MM.1S (cell line): ENCODE data around the gene PIN1.

Experiments
- DNase-seq: peaks from one replicate; pipeline ENCODE4 v3.0.0-alpha.2; 2015
- H2AFZ ChIP-seq: fragments of 300-600 bp; sonication (generic); 2 replicates; pipeline ENCODE4 v1.6.0; 2016; ENCODE audit warnings: antibody characterized with exemption, low read length
- H3F3A ChIP-seq: fragments of 300-600 bp; sonication (generic); 2 replicates; pipeline ENCODE4 v1.6.1; 2016; ENCODE audit warnings: mild to moderate bottlenecking, antibody characterized with exemption, low read length, moderate library complexity, mixed read lengths; ENCODE audit not compliant: insufficient read depth
- H3K27ac ChIP-seq: fragments of 300-600 bp; sonication (generic); 2 replicates; pipeline ENCODE4 v1.5.1; 2016; ENCODE audit warnings: mild to moderate bottlenecking, low read length
- H3K27me3 ChIP-seq: fragments of 300-600 bp; sonication (generic); replicated peaks from 2 replicates; pipeline ENCODE4 v1.6.0; 2016; ENCODE audit warnings: low read length; ENCODE audit not compliant: insufficient read depth
- H3K36me3 ChIP-seq: fragments of 300-600 bp; sonication (generic); replicated peaks from 2 replicates; pipeline ENCODE4 v1.6.1; 2016; ENCODE audit warnings: mild to moderate bottlenecking, low read length, mixed read lengths; ENCODE audit not compliant: insufficient read depth
- H3K4me1 ChIP-seq: fragments of 300-600 bp; sonication (generic); 2 replicates; pipeline ENCODE4 v1.6.1; 2016; ENCODE audit warnings: low read length, mixed read lengths
- H3K4me2 ChIP-seq: fragments of 300-600 bp; sonication (generic); 2 replicates; pipeline ENCODE4 v1.6.0; 2016; ENCODE audit warnings: low read depth, low read length
- H3K4me3 ChIP-seq: fragments of 300-600 bp; sonication (generic); 2 replicates; pipeline ENCODE4 v1.5.1; 2016; ENCODE audit warnings: low read length, mixed read lengths
- H3K79me2 ChIP-seq: fragments of 300-600 bp; sonication (generic); 2 replicates; pipeline ENCODE4 v1.6.1; 2016; ENCODE audit warnings: mixed run types, low read length, mixed read lengths
- H3K9ac ChIP-seq: fragments of 300-600 bp; sonication (generic); 2 replicates; pipeline ENCODE4 v1.6.1; 2016; ENCODE audit warnings: low read length, mixed read lengths
- H3K9me2 ChIP-seq: fragments of 300-600 bp; sonication (generic); replicated peaks from 2 replicates; pipeline ENCODE4 v1.6.1; 2016; ENCODE audit warnings: mild to moderate bottlenecking, low read length, mixed read lengths; ENCODE audit not compliant: insufficient read depth
- H3K9me3 ChIP-seq: fragments of 300-600 bp; sonication (generic); replicated peaks from 2 replicates; pipeline ENCODE4 v1.6.1; 2016; ENCODE audit warnings: mild to moderate bottlenecking, low read length, mixed read lengths; ENCODE audit not compliant: insufficient read depth
- H4K20me1 ChIP-seq: fragments of 300-600 bp; sonication (generic); 2 replicates; pipeline ENCODE4 v1.6.1; 2016; ENCODE audit warnings: mild to moderate bottlenecking, low read length, moderate library complexity, mixed read lengths; ENCODE audit not compliant: insufficient read depth
- EZH2 ChIP-seq: fragments of 300-600 bp; sonication (generic); optimal IDR thresholded peaks from 2 replicates; pipeline ENCODE3; 2017; ENCODE audit warnings: low read depth, mild to moderate bottlenecking, antibody characterized with exemption, low read length, mixed read lengths
- EZH2phosphoT487 ChIP-seq: fragments of 300-600 bp; sonication (generic); IDR thresholded peaks from 2 replicates; pipeline ENCODE4 v1.6.1; 2018; ENCODE audit warnings: antibody characterized with exemption, low read length
- TF ChIP-seq, protein P1 (sequence below): fragments of 300-600 bp; sonication (generic); IDR thresholded peaks from 2 replicates; pipeline ENCODE4 v1.5.1; 2016; ENCODE audit warnings: antibody characterized with exemption, low read length, mixed read lengths

Gene PIN1

DNA sequence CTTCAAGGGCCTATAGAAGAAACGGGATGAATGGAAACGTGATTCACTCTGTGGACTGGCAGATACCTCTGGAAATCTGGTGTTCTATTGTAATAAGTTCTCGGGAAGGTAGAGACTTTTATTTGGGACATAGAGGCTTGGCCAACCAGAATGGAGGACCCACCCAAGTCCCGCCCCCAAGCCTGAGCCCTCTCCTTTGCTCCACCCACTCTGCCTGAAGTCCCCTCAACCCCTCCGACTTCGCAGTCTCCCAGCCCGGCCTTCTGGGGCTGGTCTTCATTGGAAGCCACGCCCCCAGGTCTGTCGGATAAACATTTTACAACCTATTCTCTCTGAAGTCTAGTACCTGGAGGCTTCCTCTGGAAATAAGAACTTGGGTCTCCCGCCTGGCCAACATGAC, 33.1 kb upstream of the PIN1 start:
- no peaks in the 10 kb centered on the region for H3K27me3 ChIP-seq
- H2AFZ ChIP-seq = no peak overlapping the region
- H3K4me1 ChIP-seq = peaks cover 4% of the 10 kb centered on the region
- no peaks in the 10 kb centered on the region for H3K9me3 ChIP-seq
- no peaks in the 10 kb centered on the region for H4K20me1 ChIP-seq
- H3K9me2 ChIP-seq = no peaks in the 10 kb centered on the region
- TF ChIP-seq, protein P1, sequence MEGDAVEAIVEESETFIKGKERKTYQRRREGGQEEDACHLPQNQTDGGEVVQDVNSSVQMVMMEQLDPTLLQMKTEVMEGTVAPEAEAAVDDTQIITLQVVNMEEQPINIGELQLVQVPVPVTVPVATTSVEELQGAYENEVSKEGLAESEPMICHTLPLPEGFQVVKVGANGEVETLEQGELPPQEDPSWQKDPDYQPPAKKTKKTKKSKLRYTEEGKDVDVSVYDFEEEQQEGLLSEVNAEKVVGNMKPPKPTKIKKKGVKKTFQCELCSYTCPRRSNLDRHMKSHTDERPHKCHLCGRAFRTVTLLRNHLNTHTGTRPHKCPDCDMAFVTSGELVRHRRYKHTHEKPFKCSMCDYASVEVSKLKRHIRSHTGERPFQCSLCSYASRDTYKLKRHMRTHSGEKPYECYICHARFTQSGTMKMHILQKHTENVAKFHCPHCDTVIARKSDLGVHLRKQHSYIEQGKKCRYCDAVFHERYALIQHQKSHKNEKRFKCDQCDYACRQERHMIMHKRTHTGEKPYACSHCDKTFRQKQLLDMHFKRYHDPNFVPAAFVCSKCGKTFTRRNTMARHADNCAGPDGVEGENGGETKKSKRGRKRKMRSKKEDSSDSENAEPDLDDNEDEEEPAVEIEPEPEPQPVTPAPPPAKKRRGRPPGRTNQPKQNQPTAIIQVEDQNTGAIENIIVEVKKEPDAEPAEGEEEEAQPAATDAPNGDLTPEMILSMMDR = no peak
- TF ChIP-seq EZH2 (no peak), EZH2phosphoT487 (no peak)
- no peaks in the 10 kb centered on the region for H3K79me2 ChIP-seq
- no peak overlapping the region for H3K9ac ChIP-seq
- DNase-seq = no peak
- H3F3A ChIP-seq = peaks cover 8% of the 10 kb centered on the region
- H3K27ac ChIP-seq = no peak overlapping the region
- H3K4me2 ChIP-seq = no peak overlapping the region
- H3K4me3 ChIP-seq = no peak overlapping the region
- no peaks in the 10 kb centered on the region for H3K36me3 ChIP-seq

DNA sequence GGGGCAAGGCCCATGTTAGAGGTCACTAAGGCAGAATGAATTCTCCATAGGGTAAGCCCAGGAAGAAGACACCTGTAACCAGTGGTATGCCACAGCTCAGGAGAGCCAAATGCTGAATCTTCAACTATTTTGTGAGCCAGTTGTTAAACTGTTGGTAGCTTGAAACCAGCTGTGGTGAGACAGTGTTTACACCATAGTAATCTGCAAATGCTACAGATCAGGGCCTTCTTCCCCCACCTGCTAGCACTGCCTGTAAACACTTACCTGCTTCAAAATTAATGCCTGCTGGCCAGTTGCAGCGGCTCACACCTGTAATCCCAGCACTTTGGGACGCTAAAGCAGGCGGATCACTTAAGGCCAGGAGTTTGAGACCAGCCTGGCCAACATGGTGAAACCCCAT, 28.3 kb upstream of the PIN1 start:
- Histone ChIP-seq H3K79me2 (peaks cover 9% of the 10 kb centered on the region), H3K4me2 (peak overlapping the region; percentile 20; the same call in 1 of the 2 replicates), H2AFZ (no peak overlapping the region), H3K4me3 (no peak overlapping the region), H3F3A (peaks cover 43% of the 10 kb centered on the region), H3K27me3 (no peaks in the 10 kb centered on the region), H3K9ac (no peak overlapping the region), H3K27ac (peak overlapping the region; percentile 93), H3K36me3 (peaks cover 4% of the 10 kb centered on the region), H3K4me1 (peaks cover 43% of the 10 kb centered on the region), H3K9me3 (no peaks in the 10 kb centered on the region), H4K20me1 (no peaks in the 10 kb centered on the region), H3K9me2 (no peaks in the 10 kb centered on the region)
- DNase-seq = peak; percentile 84
- TF ChIP-seq EZH2 = no peak
- TF ChIP-seq, protein P1 = no peak
- no peak for TF ChIP-seq EZH2phosphoT487

DNA sequence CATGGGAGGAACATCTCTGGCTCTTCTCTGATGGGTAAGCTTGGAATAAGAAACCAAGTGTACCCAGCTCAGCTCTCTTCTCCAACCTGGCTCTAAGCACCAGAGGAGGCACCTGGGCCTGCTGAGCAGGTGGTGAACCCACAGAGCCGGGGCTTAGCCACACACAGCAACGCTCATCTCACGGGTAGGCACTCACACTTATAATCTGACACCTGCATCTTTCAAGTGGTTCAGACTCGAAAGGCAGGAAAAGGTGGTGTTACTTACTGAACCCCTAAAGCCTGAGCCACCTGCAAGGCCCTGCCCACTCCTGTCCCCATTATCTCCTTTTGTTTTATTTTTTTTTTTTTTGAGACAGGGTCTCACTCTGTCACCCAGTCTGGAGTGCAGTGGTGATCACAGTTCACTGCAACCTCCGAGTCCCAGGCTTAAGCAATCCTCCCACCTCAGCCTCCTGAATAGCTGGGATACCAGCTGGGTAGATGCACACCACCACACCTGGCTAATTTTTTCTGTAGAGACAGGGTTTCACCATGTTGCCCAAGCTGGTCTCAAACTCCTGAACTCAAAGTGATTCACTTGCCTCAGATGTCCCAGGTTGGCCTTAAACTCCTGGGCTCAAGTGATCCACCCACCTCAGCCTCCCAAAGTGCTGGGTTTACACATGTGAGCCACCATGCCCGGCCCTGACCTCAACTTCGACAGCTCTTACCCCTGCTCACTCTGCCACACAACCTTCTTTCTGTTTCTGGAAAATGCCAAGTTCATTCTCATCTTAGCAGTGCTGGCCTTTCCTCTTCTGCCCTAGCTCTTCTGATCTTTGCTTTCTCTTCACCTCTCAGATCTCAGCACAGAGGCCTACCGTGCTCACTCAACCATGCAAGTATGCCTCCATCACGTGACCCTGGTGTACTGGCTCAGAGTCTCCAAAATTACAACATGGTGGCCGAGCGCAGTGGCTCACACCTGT, 26.0 kb upstream of the PIN1 start:
- H3K4me2 ChIP-seq = peak overlapping the region; percentile 32; the same call in 1 of the 2 replicates
- H3K79me2 ChIP-seq = peaks cover 17% of the 10 kb centered on the region
- H3K4me1 ChIP-seq = peaks cover 43% of the 10 kb centered on the region
- peak overlapping the region; percentile 93 for H3K27ac ChIP-seq
- H3K36me3 ChIP-seq = peaks cover 4% of the 10 kb centered on the region
- peak overlapping the region; percentile 38; the same call in 1 of the 2 replicates for H3K9ac ChIP-seq
- H3K4me3 ChIP-seq = no peak overlapping the region
- no peaks in the 10 kb centered on the region for H3K9me2 ChIP-seq
- no peaks in the 10 kb centered on the region for H3K9me3 ChIP-seq
- DNase-seq = peak; percentile 96
- TF ChIP-seq EZH2phosphoT487 = no peak
- TF ChIP-seq EZH2 = no peak
- TF ChIP-seq, protein P1 = no peak
- H3F3A ChIP-seq = peaks cover 43% of the 10 kb centered on the region
- H2AFZ ChIP-seq = peak overlapping the region; percentile 30; the same call in 1 of the 2 replicates
- no peaks in the 10 kb centered on the region for H4K20me1 ChIP-seq
- H3K27me3 ChIP-seq = no peaks in the 10 kb centered on the region
